HepG2 (cell line): ENCODE results near the gene ABCG5. TPM values are rescaled to one million over a fixed set of nuclear protein-coding genes. Genes with fewer than 3 reads are reported as not detected.

Source experiments
- ATAC-seq: fragments of 200-7000 bp; cut with Tn5 transposase; 3 replicates; pipeline ENCODE4 v1.9.1; 2020; ENCODE audit warnings: mild to moderate bottlenecking, moderate library complexity
- BruUV-seq: library from RNA; stranded (reverse); fragments of 400-500 nt; replicated peaks from 2 replicates; lab custom pipeline; 2021; lab: Mats Ljungman, UMichigan
- CTCF ChIA-PET: fragments of 300-600 bp; formaldehyde crosslinking; extraction: SDS; loops from one replicate; lab custom pipeline; 2021; ENCODE audit warnings: low total read pairs, inconsistent platforms, low intra/inter-chr PET ratio; lab: Yijun Ruan, JAX
- POLR2A ChIA-PET: fragments of 350-600 bp; sonication (Branson Sonifier 250); formaldehyde crosslinking; loops from one replicate; lab custom pipeline; 2020; ENCODE audit warnings: antibody characterized with exemption, inconsistent platforms; lab: Yijun Ruan, JAX
- DNase-seq: peaks from one replicate; pipeline ENCODE4 v3.0.0-alpha.2; 2015; ENCODE audit warnings: low spot score
- FAIRE-seq: peaks from 3 replicates; lab custom pipeline; 2011; peaks lifted over from hg19 to GRCh38; lab: Jason Lieb, UNC
- H2AFZ ChIP-seq: one replicate; pipeline ENCODE4 v1.6.1; 2011; ENCODE audit warnings: low read length, inconsistent platforms
- H3K27ac ChIP-seq: fragments of 300-600 bp; 3 replicates; pipeline ENCODE4 v1.8.0; 2011; ENCODE audit warnings: mixed run types, mild to moderate bottlenecking, mixed read lengths, low read length, inconsistent platforms; ENCODE audit not compliant: insufficient read depth; ENCODE audit errors: extremely low read length
- H3K27me3 ChIP-seq, 2 experiments: fragments of 200-600 bp in 1 of 2; 2 replicates in 1 of 2; 3 replicates in 1 of 2; pipeline versions ENCODE4 v1.6.0 to v1.8.0; 2011; ENCODE audit warnings: low read length in 2 of 2, mild to moderate bottlenecking in 2 of 2, moderate library complexity in 2 of 2, inconsistent platforms in 1 of 2; ENCODE audit not compliant: insufficient read depth in 2 of 2, control insufficient read depth in 1 of 2
- H3K36me3 ChIP-seq, 2 experiments: fragments of 200-600 bp in 1 of 2; replicated peaks in 1 of 2; 2 replicates in 1 of 2; 3 replicates in 1 of 2; pipeline versions ENCODE4 v1.5.1 to v1.8.0; 2011; ENCODE audit warnings: low read length in 2 of 2, inconsistent platforms in 1 of 2; ENCODE audit not compliant: insufficient read depth in 2 of 2, control insufficient read depth in 1 of 2
- H3K4me1 ChIP-seq: 2 replicates; pipeline ENCODE4 v1.5.1; 2012; ENCODE audit warnings: low read length, inconsistent platforms; ENCODE audit not compliant: insufficient read depth
- H3K4me2 ChIP-seq: 2 replicates; pipeline ENCODE4 v1.6.0; 2011; ENCODE audit warnings: low read depth, low read length, inconsistent platforms
- H3K4me3 ChIP-seq, 3 experiments: fragments of 200-600 bp in 1 of 3; sonication (generic), shearing (Covaris generic) in 1 of 3; replicated peaks in 1 of 3; 2 replicates each; pipeline ENCODE4 v1.5.1; 2011 to 2016; ENCODE audit warnings: low read length in 3 of 3, inconsistent platforms in 2 of 3, low read depth in 2 of 3, mild to moderate bottlenecking in 2 of 3, control low read depth in 1 of 3, mixed read lengths in 1 of 3; ENCODE audit not compliant: insufficient read depth in 1 of 3
- H3K79me2 ChIP-seq: one replicate; pipeline ENCODE4 v1.6.1; 2011; ENCODE audit warnings: low read length, inconsistent platforms; ENCODE audit not compliant: insufficient read depth
- H3K9ac ChIP-seq: 2 replicates; pipeline ENCODE4 v1.6.0; 2011; ENCODE audit warnings: mild to moderate bottlenecking, low read depth, low read length, inconsistent platforms; ENCODE audit not compliant: insufficient read depth
- H3K9me3 ChIP-seq: 2 replicates; pipeline ENCODE4 v1.5.1; 2012; ENCODE audit warnings: mild to moderate bottlenecking, low read length
- H4K20me1 ChIP-seq: 2 replicates; pipeline ENCODE4 v1.6.0; 2011; ENCODE audit warnings: inconsistent platforms, mild to moderate bottlenecking, low read length, moderate library complexity; ENCODE audit not compliant: insufficient read depth
- ADNP ChIP-seq: sonication (generic); formaldehyde crosslinking; IDR thresholded peaks from 2 replicates; pipeline ENCODE4 v1.4.0; 2020; ENCODE audit warnings: missing genetic modification reagents
- ARNTL ChIP-seq: sonication (generic); formaldehyde crosslinking; IDR thresholded peaks from 2 replicates; pipeline ENCODE4 v1.4.0; 2020; ENCODE audit warnings: mild to moderate bottlenecking, missing genetic modification reagents
- CBX2 ChIP-seq, 2 experiments: fragments of 200-600 bp in 1 of 2; sonication (generic); formaldehyde crosslinking in 1 of 2; IDR thresholded peaks; 2 replicates each; pipeline versions ENCODE4 v1.7.0 to v1.8.1; 2018 to 2022; ENCODE audit warnings: low read depth in 2 of 2, low read length in 1 of 2, mild to moderate bottlenecking in 1 of 2, missing genetic modification reagents in 1 of 2
- HNRNPUL1 ChIP-seq: fragments of 200-400 bp; formaldehyde crosslinking; IDR thresholded peaks from 2 replicates; pipeline ENCODE4 v1.6.1; 2017; ENCODE audit warnings: low read depth, mild to moderate bottlenecking, low read length, moderate library complexity
- NFKBIZ ChIP-seq: IDR thresholded peaks from 2 replicates; pipeline ENCODE4 v1.6.1; 2018; ENCODE audit warnings: missing genetic modification reagents, missing compliant biosample characterization
- SMYD3 ChIP-seq: sonication (generic); formaldehyde crosslinking; IDR thresholded peaks from 2 replicates; pipeline ENCODE4 v1.8.1; 2023; ENCODE audit warnings: mild to moderate bottlenecking, missing genetic modification reagents
- U2AF2 ChIP-seq: fragments of 200-400 bp; formaldehyde crosslinking; IDR thresholded peaks from 2 replicates; pipeline ENCODE4 v1.6.1; 2017; ENCODE audit warnings: low read depth, mild to moderate bottlenecking, low read length
- ZFP62 ChIP-seq: sonication (generic); formaldehyde crosslinking; IDR thresholded peaks from 2 replicates; pipeline ENCODE4 v1.4.0; 2020; ENCODE audit warnings: missing genetic modification reagents
- ZNF674 ChIP-seq: sonication (generic); formaldehyde crosslinking; IDR thresholded peaks from 2 replicates; pipeline ENCODE4 v1.5.0; 2020; ENCODE audit warnings: low read depth, mild to moderate bottlenecking, missing genetic modification reagents
- ZNF749 ChIP-seq: sonication (generic); formaldehyde crosslinking; IDR thresholded peaks from 2 replicates; pipeline ENCODE4 v1.8.0; 2022; ENCODE audit warnings: mild to moderate bottlenecking, missing genetic modification reagents, moderate library complexity, borderline replicate concordance
- WGBS: methylation state at CpG from one replicate; pipeline ENCODE4 v1.1.6; 2017; ENCODE audit warnings: low lambda C conversion rate; 5-methylcytosine and 5-hydroxymethylcytosine counted together
- in situ Hi-C: cut with HindIII; loops from 2 replicates; pipeline ENCODE4 v1.10.0; 2017; ENCODE audit warnings: low pct_unique_long_range_greater_than_20kb; ENCODE audit not compliant: extremely low pct_ligation_motif_present
- intact Hi-C: fragments of 100-400 bp; cut with micrococcal nuclease; formaldehyde crosslinking; loops from one replicate; pipeline ENCODE4 v1.10.0; 2022; ENCODE audit not compliant: unreplicated experiment
- polyA plus RNA-seq, 8 experiments: library from polyadenylated mRNA; depleted of rRNA in 3 of 8; stranded (reverse) in 7 of 8; unstranded in 1 of 8; fragments of >200 nt; fragmentation: Illumina TruSeq in 4 of 8; extraction: Trizol in 4 of 8; gene quantifications; 2 replicates each; pipeline versions ENCODE4 v1.2.1 to v1.2.3, GENCODE V29; 2011 to 2016; ENCODE audit warnings: low read depth in 4 of 8, missing spikeins in 1 of 8, mixed read lengths in 1 of 8; ENCODE audit not compliant: insufficient read depth in 1 of 8
- total RNA-seq, 5 experiments: library from RNA; depleted of rRNA; stranded (reverse); fragments of >200 nt; fragmentation: Illumina TruSeq; extraction: Trizol; gene quantifications; 2 replicates each; pipeline ENCODE4 v1.2.3, GENCODE V29; 2016; ENCODE audit warnings: low read depth in 1 of 5
- TF ChIP-seq, protein P1 (sequence below): sonication (generic); formaldehyde crosslinking; conservative IDR thresholded peaks from 2 replicates; pipeline ENCODE4 v1.4.0; 2020; ENCODE audit warnings: missing genetic modification reagents
- TF ChIP-seq, protein P2 (sequence below): sonication (generic); formaldehyde crosslinking; IDR thresholded peaks from 2 replicates; pipeline ENCODE4 v1.9.0; 2021; ENCODE audit warnings: missing genetic modification reagents, borderline replicate concordance
- TF ChIP-seq, protein P3 (sequence below), 2 experiments: IDR thresholded peaks; 2 replicates each; pipeline ENCODE4 v1.6.1; 2011 to 2012; ENCODE audit warnings: low read length in 2 of 2, borderline replicate concordance in 1 of 2, low read depth in 1 of 2, mild to moderate bottlenecking in 1 of 2, moderate library complexity in 1 of 2
- TF ChIP-seq, protein P4 (sequence below): sonication (generic); IDR thresholded peaks from 2 replicates; pipeline ENCODE4 v1.6.1; 2016; ENCODE audit warnings: low read depth, borderline replicate concordance

The ABCG5 gene
- total and polyA plus RNA-seq, 2 of the 13 experiments (the other 11 are each of a cell fraction or from before 2014, with no cell fraction given) = 15.1 to 39.0 TPM

DNA sequence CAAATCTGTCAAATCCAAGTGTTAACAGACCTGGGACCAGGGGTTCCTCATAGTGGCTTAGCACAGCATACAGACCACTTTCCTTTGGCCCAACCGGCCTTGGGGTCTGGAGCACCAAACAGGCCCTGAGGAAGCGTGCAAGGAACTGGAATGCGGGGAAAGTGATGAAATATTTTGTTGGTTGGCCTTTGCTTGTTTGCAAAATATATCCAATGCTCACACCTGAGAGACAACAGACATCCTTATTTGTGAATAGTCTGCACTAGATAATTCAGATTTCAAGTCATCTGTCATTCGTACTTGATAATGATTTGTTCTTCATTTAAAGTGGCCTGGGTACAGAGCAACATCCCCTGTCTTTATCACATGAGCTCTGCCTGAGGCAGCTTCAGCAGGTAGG lies 43.7 kb upstream of the ABCG5 start:
- H3K9me3 ChIP-seq = no peaks in the 10 kb centered on the region
- FAIRE-seq = no peak
- peaks cover 3 to 9% of the 10 kb centered on the region in 2 experiments for H3K36me3 ChIP-seq
- no peaks in the 10 kb centered on the region for H3K27me3 ChIP-seq
- no peak for DNase-seq
- no peak overlapping the region for H2AFZ ChIP-seq
- H3K4me2 ChIP-seq = peak overlapping the region; percentile 60
- WGBS = 16% methylated on average over 4 of the region's 4 CpGs
- no peaks in the 10 kb centered on the region for H4K20me1 ChIP-seq
- in situ Hi-C loops = no loop called here
- no peaks in the 10 kb centered on the region for H3K79me2 ChIP-seq
- CTCF ChIA-PET = no interaction called here
- BruUV-seq = no TSS peak
- H3K27ac ChIP-seq = peak overlapping the region; percentile 1
- H3K4me1 ChIP-seq = peaks cover 54% of the 10 kb centered on the region
- peak; percentile 35 for ATAC-seq
- POLR2A ChIA-PET = interaction anchor here (1.1 kb wide), 2 partner anchors 63 to 75 kb away, joined by 4 read pairs; no protein-coding TSS in a partner anchor
- intact Hi-C loops = loop anchor here (1.0 to 5.0 kb wide), 2 partner anchors 75 to 270 kb away; no protein-coding TSS in a partner anchor
- H3K9ac ChIP-seq = no peak overlapping the region
- peak overlapping the region in 2 of 3 experiments; percentile 35 to 36; a peak in 3 of 6 replicates for H3K4me3 ChIP-seq
- TF ChIP-seq U2AF2 (no peak), ZFP62 (CRISPR knock-in tag) (no peak), NFKBIZ (no peak), ARNTL (CRISPR knock-in tag) (no peak), ADNP (CRISPR knock-in tag) (no peak), ZNF674 (CRISPR knock-in tag) (no peak), HNRNPUL1 (no peak), CBX2 (IDR thresholded peaks at IDR 0.05; ENCODE audit: low read depth, low read length) (no peak), CBX2 (CRISPR knock-in tag; IDR thresholded peaks at IDR 0.05; ENCODE audit: low read depth) (no peak), ZNF749 (CRISPR knock-in tag) (no peak), SMYD3 (CRISPR knock-in tag) (no peak)
- TF ChIP-seq, protein P1, sequence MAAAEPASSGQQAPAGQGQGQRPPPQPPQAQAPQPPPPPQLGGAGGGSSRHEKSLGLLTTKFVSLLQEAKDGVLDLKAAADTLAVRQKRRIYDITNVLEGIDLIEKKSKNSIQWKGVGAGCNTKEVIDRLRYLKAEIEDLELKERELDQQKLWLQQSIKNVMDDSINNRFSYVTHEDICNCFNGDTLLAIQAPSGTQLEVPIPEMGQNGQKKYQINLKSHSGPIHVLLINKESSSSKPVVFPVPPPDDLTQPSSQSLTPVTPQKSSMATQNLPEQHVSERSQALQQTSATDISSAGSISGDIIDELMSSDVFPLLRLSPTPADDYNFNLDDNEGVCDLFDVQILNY = no peak
- TF ChIP-seq, protein P2, sequence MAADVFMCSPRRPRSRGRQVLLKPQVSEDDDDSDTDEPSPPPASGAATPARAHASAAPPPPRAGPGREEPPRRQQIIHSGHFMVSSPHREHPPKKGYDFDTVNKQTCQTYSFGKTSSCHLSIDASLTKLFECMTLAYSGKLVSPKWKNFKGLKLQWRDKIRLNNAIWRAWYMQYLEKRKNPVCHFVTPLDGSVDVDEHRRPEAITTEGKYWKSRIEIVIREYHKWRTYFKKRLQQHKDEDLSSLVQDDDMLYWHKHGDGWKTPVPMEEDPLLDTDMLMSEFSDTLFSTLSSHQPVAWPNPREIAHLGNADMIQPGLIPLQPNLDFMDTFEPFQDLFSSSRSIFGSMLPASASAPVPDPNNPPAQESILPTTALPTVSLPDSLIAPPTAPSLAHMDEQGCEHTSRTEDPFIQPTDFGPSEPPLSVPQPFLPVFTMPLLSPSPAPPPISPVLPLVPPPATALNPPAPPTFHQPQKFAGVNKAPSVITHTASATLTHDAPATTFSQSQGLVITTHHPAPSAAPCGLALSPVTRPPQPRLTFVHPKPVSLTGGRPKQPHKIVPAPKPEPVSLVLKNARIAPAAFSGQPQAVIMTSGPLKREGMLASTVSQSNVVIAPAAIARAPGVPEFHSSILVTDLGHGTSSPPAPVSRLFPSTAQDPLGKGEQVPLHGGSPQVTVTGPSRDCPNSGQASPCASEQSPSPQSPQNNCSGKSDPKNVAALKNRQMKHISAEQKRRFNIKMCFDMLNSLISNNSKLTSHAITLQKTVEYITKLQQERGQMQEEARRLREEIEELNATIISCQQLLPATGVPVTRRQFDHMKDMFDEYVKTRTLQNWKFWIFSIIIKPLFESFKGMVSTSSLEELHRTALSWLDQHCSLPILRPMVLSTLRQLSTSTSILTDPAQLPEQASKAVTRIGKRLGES = no peak
- TF ChIP-seq, protein P3, sequence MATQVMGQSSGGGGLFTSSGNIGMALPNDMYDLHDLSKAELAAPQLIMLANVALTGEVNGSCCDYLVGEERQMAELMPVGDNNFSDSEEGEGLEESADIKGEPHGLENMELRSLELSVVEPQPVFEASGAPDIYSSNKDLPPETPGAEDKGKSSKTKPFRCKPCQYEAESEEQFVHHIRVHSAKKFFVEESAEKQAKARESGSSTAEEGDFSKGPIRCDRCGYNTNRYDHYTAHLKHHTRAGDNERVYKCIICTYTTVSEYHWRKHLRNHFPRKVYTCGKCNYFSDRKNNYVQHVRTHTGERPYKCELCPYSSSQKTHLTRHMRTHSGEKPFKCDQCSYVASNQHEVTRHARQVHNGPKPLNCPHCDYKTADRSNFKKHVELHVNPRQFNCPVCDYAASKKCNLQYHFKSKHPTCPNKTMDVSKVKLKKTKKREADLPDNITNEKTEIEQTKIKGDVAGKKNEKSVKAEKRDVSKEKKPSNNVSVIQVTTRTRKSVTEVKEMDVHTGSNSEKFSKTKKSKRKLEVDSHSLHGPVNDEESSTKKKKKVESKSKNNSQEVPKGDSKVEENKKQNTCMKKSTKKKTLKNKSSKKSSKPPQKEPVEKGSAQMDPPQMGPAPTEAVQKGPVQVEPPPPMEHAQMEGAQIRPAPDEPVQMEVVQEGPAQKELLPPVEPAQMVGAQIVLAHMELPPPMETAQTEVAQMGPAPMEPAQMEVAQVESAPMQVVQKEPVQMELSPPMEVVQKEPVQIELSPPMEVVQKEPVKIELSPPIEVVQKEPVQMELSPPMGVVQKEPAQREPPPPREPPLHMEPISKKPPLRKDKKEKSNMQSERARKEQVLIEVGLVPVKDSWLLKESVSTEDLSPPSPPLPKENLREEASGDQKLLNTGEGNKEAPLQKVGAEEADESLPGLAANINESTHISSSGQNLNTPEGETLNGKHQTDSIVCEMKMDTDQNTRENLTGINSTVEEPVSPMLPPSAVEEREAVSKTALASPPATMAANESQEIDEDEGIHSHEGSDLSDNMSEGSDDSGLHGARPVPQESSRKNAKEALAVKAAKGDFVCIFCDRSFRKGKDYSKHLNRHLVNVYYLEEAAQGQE (IDR thresholded peaks at IDR 0.05; ENCODE audit: borderline replicate concordance in 1 of 2, low read depth in 1 of 2, low read length in 2 of 2) = no peak
- TF ChIP-seq, protein P4, sequence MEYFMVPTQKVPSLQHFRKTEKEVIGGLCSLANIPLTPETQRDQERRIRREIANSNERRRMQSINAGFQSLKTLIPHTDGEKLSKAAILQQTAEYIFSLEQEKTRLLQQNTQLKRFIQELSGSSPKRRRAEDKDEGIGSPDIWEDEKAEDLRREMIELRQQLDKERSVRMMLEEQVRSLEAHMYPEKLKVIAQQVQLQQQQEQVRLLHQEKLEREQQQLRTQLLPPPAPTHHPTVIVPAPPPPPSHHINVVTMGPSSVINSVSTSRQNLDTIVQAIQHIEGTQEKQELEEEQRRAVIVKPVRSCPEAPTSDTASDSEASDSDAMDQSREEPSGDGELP = no peak
